Measurements from ENCODE around the gene CCM2L.

DNA sequence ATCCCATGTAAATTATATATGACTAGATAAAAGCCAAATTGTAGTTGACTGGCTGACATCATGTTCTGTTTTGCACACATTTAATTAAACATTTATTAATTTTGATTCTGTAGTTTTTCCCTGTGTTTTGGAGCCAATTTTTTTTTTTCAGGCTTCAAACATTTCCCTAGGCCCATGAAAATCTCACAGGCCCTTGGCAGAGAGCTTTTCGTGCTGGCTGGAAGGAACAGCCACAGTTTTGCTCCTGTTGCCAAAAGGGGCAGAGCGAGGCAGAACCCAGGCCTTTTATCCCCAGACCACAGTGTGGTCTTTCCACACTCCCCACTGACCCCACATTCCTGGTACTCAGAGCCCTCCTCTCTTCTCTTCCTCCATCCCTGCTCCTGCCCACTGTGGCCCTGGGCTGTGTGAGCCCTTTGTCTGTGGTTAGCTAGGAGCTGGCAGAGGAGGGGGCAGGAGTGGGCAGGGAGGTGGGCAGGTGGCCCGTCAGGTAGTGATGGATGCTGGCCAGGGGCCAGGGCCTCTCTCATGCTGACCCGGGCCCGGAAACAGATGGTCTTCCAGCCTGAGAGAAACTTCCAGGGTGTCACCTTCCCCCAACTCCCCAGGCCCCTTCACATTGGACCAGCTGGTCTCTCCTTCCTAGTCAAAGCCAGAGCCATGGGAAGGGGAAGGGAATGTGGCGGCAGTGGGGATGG is 19.4 kb upstream of the CCM2L start:
- no peak for TF ChIP-seq CTCF (IDR thresholded peaks at IDR 0.05)
- no peak for TF ChIP-seq ZFX (IDR thresholded peaks at IDR 0.05; ENCODE audit: borderline replicate concordance)
